ENCODE data around the gene MALT1.

MALT1 gene

DNA sequence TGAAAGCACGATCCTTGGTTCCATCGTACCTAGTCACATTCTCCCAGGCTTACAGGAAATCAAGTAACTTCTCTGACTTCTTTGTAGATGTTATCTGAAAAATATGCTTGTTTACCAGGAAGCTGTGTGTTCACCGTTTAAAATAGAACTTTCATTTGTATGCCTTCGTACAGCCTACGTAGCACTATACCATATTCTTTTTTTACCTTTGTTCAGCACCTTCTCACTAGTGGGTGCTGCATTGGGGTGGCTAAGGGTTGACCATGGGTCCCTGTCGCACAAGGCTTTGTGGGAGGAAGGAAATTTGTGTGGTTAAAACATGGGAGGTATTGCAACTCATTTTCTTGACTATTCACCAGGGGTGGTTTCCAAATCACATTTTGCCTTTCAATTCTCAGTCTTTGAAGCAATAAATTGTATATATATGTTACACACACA, 16.6 kb downstream of the MALT1 start:
- H3K4me3 ChIP-seq (ENCODE audit: low read depth, low read length): no peak overlapping the region
- TF ChIP-seq, protein P1, sequence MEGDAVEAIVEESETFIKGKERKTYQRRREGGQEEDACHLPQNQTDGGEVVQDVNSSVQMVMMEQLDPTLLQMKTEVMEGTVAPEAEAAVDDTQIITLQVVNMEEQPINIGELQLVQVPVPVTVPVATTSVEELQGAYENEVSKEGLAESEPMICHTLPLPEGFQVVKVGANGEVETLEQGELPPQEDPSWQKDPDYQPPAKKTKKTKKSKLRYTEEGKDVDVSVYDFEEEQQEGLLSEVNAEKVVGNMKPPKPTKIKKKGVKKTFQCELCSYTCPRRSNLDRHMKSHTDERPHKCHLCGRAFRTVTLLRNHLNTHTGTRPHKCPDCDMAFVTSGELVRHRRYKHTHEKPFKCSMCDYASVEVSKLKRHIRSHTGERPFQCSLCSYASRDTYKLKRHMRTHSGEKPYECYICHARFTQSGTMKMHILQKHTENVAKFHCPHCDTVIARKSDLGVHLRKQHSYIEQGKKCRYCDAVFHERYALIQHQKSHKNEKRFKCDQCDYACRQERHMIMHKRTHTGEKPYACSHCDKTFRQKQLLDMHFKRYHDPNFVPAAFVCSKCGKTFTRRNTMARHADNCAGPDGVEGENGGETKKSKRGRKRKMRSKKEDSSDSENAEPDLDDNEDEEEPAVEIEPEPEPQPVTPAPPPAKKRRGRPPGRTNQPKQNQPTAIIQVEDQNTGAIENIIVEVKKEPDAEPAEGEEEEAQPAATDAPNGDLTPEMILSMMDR (IDR thresholded peaks at IDR 0.05; ENCODE audit: control insufficient read depth, extremely low read depth, insufficient read depth): no peak
- DNase-seq (ENCODE audit: low read depth): peak; percentile 39

DNA sequence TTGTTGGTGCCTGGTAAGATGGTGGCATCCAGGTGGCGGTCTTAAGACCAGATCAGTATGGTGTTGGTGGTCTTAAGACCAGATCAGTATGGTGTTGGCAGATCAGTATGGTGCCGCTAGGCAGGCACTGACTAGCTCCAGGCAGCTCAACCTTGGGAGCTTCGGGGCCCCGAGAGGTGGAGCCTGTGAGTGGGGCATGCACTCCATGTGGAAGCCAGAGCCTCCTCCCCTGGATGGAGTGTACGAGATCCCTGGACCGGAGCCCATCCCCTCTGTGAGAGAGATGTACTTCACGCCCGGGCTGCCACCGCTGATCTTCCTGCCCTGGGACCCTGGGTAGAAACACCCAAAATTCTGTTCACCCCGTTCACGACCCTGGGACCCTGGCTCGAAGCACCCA, 19.0 kb downstream of the MALT1 start:
- no peak overlapping the region for H3K4me3 ChIP-seq (ENCODE audit: low read depth, low read length)
- no peak for DNase-seq (ENCODE audit: low read depth)
- TF ChIP-seq, protein P1 (IDR thresholded peaks at IDR 0.05; ENCODE audit: control insufficient read depth, extremely low read depth, insufficient read depth): no peak

DNA sequence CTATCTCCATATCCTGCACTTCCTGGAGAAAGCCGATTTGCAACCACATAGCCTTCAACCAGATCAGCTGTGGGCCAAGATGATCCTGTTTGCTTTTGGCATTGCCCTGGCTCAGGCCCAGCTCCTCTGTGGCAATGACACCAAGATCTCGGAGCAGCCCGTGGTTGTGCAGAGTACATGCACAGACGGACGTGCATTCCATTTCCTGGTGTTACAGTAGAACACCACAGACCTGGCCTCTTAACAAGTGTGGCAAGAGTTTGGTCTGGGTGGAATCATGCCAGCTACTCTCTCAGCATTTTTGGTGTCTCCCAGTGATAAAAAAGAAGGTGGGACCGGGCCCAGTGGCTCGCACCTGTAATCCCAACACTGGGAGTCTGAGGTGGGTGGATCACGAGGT, 20.0 kb downstream of the MALT1 start:
- TF ChIP-seq, protein P1 (IDR thresholded peaks at IDR 0.05; ENCODE audit: control insufficient read depth, extremely low read depth, insufficient read depth): no peak
- no peak overlapping the region for H3K4me3 ChIP-seq (ENCODE audit: low read depth, low read length)
- DNase-seq (ENCODE audit: low read depth): no peak

DNA sequence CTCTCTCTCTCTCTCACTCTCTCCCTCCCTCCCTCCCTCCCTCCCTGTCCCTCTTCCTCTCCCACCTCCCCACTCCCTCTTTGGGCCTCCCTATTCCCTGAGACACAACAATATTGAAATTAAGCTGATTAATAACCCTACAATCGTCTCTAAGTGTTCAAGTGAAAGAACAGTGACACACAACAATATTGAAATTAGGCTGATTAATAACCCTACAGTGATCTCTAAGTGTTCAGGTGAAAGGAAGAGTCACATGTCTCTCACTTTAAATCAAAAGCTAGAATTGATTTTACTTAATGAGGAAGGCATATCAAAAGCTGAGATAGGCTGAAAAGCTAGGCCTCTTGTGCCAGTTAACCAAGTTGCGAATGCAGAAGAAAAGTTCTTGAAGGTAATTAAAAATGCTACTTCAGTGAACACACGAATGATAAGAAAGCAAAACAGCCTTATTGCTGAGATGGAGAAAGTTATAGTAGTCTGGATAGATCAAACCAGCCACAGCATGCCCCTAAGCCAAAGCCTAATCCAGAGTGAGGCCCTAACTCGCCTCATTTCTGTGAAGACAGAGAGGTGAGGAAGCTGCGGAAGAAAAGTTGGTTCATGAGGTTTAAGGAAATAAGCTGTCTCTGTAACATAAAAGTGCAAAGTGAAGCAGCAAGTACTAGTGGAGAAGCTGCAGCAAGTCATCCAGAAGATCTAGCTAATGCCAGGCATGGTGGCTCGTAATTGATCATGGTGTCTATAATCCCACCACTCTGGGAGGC, 21.3 kb downstream of the MALT1 start:
- DNase-seq (ENCODE audit: low read depth): no peak
- TF ChIP-seq, protein P1 (IDR thresholded peaks at IDR 0.05; ENCODE audit: control insufficient read depth, extremely low read depth, insufficient read depth): no peak
- H3K4me3 ChIP-seq (ENCODE audit: low read depth, low read length): no peak overlapping the region

DNA sequence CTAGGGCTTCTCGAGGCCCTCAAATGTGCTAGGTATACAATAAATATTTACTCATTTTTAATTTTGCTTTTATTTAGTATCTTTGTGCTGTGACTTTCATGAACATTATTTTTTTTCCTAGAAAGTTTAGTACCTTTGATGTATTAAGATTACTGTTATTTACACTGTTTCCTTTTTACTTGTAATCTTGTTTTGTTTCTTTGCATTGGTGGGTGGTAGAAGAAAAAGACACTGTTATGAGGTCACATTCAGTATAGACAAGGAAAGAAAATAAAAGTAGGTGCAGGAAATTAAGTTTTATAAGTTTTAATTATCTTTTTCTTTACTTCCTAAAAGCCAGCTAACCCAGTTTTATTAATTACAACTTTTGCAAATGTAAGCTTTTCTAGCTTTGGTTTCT, 23.0 kb downstream of the MALT1 start:
- H3K4me3 ChIP-seq (ENCODE audit: low read depth, low read length): no peak overlapping the region
- TF ChIP-seq, protein P1 (IDR thresholded peaks at IDR 0.05; ENCODE audit: control insufficient read depth, extremely low read depth, insufficient read depth): no peak
- DNase-seq (ENCODE audit: low read depth): no peak

DNA sequence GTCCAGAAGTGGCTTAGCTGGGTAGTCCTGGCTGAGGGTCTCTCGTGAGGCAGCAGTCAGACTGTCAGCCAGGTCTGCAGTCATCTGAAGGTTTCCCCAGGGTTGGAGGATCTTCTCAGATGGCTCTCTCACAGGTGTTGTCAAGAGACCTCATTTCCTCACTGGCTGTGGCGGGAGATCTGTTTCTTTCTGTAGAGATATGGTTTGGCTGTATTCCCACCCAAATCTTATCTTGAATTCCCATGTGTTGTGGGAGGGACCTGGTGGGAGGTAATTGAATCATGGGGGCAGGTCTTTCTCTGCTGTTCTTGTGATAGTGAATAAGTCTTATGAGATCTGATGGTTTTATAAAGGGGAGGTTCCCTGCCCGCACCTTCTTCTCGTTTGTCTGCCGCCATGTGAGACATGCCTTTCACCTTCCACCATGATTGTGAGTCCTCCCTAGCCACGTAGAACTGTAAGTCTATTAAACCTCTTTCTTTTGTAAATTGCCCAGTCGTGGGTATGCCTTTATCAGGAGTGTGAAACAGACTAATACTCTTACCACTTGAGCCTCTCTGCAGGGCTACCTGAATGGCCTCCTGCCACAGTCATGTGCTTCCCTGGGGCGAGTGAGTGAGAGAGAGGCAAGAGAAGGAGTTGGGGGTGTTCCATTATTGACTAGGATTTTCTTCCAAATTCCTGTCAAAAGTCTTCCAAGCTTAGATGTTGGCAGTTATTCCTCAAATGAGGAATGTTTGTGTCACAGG, 23.6 kb downstream of the MALT1 start:
- H3K4me3 ChIP-seq (ENCODE audit: low read depth, low read length): no peak overlapping the region
- TF ChIP-seq, protein P1 (IDR thresholded peaks at IDR 0.05; ENCODE audit: control insufficient read depth, extremely low read depth, insufficient read depth): no peak
- DNase-seq (ENCODE audit: low read depth): no peak

Measured in LNCaP clone FGC (cell line).